Mesenchymal stem cell (in vitro differentiated cells and primary cell): Measurements from ENCODE around the gene POLH.

Experiments used
- DNase-seq: peaks from one replicate; pipeline ENCODE4 v3.0.0-alpha.2; 2013
- H2AFZ ChIP-seq: one replicate; pipeline ENCODE4 v1.6.1; 2013; ENCODE audit warnings: low read depth, mild to moderate bottlenecking, control low read depth, inconsistent platforms, low read length, moderate library complexity
- H2AK5ac ChIP-seq: 2 replicates; pipeline ENCODE4 v1.6.1; 2013; ENCODE audit warnings: low read length, moderate library complexity, mild to moderate bottlenecking, inconsistent platforms; ENCODE audit not compliant: severe bottlenecking
- H2BK120ac ChIP-seq: one replicate; pipeline ENCODE4 v1.6.1; 2013; ENCODE audit warnings: low read depth, mild to moderate bottlenecking, inconsistent platforms, low read length, moderate library complexity
- H2BK12ac ChIP-seq, 2 experiments: one replicate each; pipeline ENCODE4 v1.6.1; 2013; ENCODE audit warnings: inconsistent platforms in 2 of 2, low read length in 2 of 2, mild to moderate bottlenecking in 2 of 2, moderate library complexity in 2 of 2, control low read depth in 1 of 2
- H2BK15ac ChIP-seq: one replicate; pipeline ENCODE4 v1.6.1; 2013; ENCODE audit warnings: mild to moderate bottlenecking, low read depth, inconsistent platforms; ENCODE audit not compliant: poor library complexity, severe bottlenecking
- H2BK5ac ChIP-seq: 2 replicates; pipeline ENCODE4 v1.6.1; 2013; ENCODE audit warnings: low read depth, mild to moderate bottlenecking, low read length, control low read depth, inconsistent platforms; ENCODE audit not compliant: poor library complexity, severe bottlenecking
- H3K14ac ChIP-seq, 2 experiments: one replicate each; pipeline ENCODE4 v1.6.1; 2013; ENCODE audit warnings: inconsistent platforms in 2 of 2, low read length in 2 of 2, control low read depth in 1 of 2, mild to moderate bottlenecking in 1 of 2, moderate library complexity in 1 of 2
- H3K18ac ChIP-seq, 2 experiments: one replicate each; pipeline ENCODE4 v1.6.1; 2013; ENCODE audit warnings: inconsistent platforms in 2 of 2, low read length in 2 of 2, control low read depth in 1 of 2, low read depth in 1 of 2, mild to moderate bottlenecking in 1 of 2
- H3K23ac ChIP-seq, 2 experiments: one replicate each; pipeline ENCODE4 v1.6.1; 2013; ENCODE audit warnings: inconsistent platforms in 2 of 2, low read length in 2 of 2, mild to moderate bottlenecking in 2 of 2, moderate library complexity in 2 of 2, control low read depth in 1 of 2
- H3K27ac ChIP-seq: 2 replicates; pipeline ENCODE4 v1.5.1; 2013; ENCODE audit warnings: mild to moderate bottlenecking, moderate library complexity, low read length, control low read depth, inconsistent platforms; ENCODE audit not compliant: poor library complexity, severe bottlenecking
- H3K27me3 ChIP-seq, 2 experiments: 2 replicates each; pipeline versions ENCODE4 v1.6.1 to v1.7.0; 2013; ENCODE audit warnings: low read length in 2 of 2, mild to moderate bottlenecking in 2 of 2, moderate library complexity in 2 of 2, control low read depth in 1 of 2, inconsistent platforms in 1 of 2; ENCODE audit not compliant: control insufficient read depth in 1 of 2, insufficient read depth in 1 of 2
- H3K36me3 ChIP-seq, 2 experiments: 2 replicates each; pipeline versions ENCODE4 v1.6.1 to v1.7.0; 2013; ENCODE audit warnings: low read length in 2 of 2, control low read depth in 1 of 2, inconsistent platforms in 1 of 2, low read depth in 1 of 2, mild to moderate bottlenecking in 1 of 2; ENCODE audit not compliant: insufficient read depth in 2 of 2, control insufficient read depth in 1 of 2
- H3K4ac ChIP-seq, 2 experiments: one replicate each; pipeline ENCODE4 v1.6.1; 2013; ENCODE audit warnings: inconsistent platforms in 2 of 2, low read length in 2 of 2, mild to moderate bottlenecking in 2 of 2, moderate library complexity in 2 of 2, control low read depth in 1 of 2, low read depth in 1 of 2
- H3K4me1 ChIP-seq: 2 replicates; pipeline ENCODE4 v1.6.1; 2013; ENCODE audit warnings: low read depth, low read length, control low read depth; ENCODE audit not compliant: control insufficient read depth, insufficient read depth
- H3K4me2 ChIP-seq: 2 replicates; pipeline ENCODE4 v1.6.1; 2013; ENCODE audit warnings: low read length, mild to moderate bottlenecking, inconsistent platforms; ENCODE audit not compliant: poor library complexity, severe bottlenecking
- H3K4me3 ChIP-seq, 2 experiments: 2 replicates each; pipeline versions ENCODE4 v1.5.1 to v1.7.0; 2013; ENCODE audit warnings: low read length in 2 of 2, mild to moderate bottlenecking in 2 of 2, control low read depth in 1 of 2, low read depth in 1 of 2; ENCODE audit not compliant: insufficient read depth in 1 of 2
- H3K79me1 ChIP-seq: replicated peaks from 2 replicates; pipeline ENCODE4 v1.6.1; 2013; ENCODE audit warnings: mild to moderate bottlenecking, control low read depth, low read length, inconsistent platforms; ENCODE audit not compliant: poor library complexity, severe bottlenecking
- H3K9ac ChIP-seq: 2 replicates; pipeline ENCODE4 v1.7.0; 2013; ENCODE audit warnings: mild to moderate bottlenecking, low read length, moderate library complexity
- H3K9me3 ChIP-seq: 2 replicates; pipeline ENCODE4 v1.7.0; 2013; ENCODE audit warnings: mild to moderate bottlenecking, low read length; ENCODE audit not compliant: control insufficient read depth
- H4K8ac ChIP-seq: one replicate; pipeline ENCODE4 v1.6.1; 2013; ENCODE audit warnings: inconsistent platforms, mild to moderate bottlenecking, low read length, moderate library complexity
- H4K91ac ChIP-seq: one replicate; pipeline ENCODE4 v1.6.1; 2013; ENCODE audit warnings: mild to moderate bottlenecking, low read length, inconsistent platforms
- WGBS: methylation state at CpG from one replicate; pipeline ENCODE4 v1.1.7; 2013; ENCODE audit warnings: mixed read lengths; 5-methylcytosine and 5-hydroxymethylcytosine counted together

The POLH gene

DNA sequence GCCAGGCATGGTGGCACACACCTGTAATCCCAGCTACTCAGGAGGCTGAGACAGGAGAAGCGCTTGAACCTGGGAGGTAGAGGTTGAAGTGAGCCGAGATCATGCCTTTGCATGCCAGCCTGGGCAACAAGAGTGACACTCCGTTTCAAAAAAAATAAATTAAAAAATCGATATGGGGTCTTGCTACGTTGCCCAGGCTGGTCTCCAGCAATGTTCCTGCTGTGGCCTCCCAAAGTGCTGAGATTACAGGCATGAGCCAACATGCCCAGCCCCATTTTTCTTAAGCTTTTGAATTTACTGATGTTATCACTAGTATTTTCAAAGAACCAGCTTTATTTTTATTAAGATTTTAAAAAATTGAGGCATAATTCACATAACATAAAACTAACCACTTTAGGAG is 35.5 kb upstream of the POLH start:
- Histone ChIP-seq H4K8ac (no peak overlapping the region), H3K18ac (no peak overlapping the region), H3K9ac (no peak overlapping the region), H2BK120ac (no peak overlapping the region), H2BK5ac (no peak overlapping the region), H3K14ac (no peak overlapping the region), H3K4me1 (no peaks in the 10 kb centered on the region), H2BK12ac (no peak overlapping the region), H2AFZ (no peak overlapping the region), H3K4me2 (no peak overlapping the region), H3K79me1 (peaks cover 5% of the 10 kb centered on the region), H3K9me3 (no peaks in the 10 kb centered on the region), H2AK5ac (no peak overlapping the region), H3K4ac (no peak overlapping the region), H3K23ac (no peak overlapping the region), H3K27ac (no peak overlapping the region), H4K91ac (no peak overlapping the region), H2BK15ac (no peak overlapping the region), H3K27me3 (no peaks in the 10 kb centered on the region), H3K36me3 (peaks cover 41 to 64% of the 10 kb centered on the region in 2 experiments), H3K4me3 (no peak overlapping the region)
- DNase-seq = no peak
- WGBS = over 99% methylated on average over 5 of the region's 5 CpGs

DNA sequence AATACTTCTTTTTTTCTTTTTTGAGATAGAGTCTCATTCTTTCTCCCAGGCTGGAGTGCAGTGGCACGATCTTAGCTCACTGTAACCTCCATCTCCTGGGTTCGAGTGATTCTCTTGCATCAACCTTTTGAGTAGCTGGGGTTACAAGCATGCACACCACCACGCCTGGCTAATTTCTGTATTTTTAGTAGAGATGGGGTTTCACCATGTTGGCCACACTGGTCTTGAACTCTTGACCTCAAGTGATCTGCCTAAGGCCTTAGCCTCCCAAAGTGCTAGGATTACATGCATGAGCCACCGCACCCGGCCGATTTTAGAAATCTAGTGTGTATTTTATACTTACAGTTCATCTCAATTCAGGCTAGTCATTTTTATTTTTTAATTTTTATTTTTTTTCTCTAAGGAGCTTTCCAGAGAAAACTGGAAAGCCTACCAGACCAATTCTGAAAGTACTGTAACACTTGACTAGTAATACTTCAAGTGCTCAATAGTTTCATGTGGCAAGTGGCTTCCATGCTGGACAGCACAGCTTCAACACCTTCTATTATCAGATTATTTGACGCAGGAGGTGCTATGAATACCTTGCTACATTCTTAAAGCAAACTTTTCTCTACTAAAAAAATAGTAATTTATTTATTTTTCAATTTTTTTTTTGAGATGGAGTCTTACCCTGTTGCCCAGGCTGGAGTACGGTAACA is 34.1 kb upstream of the POLH start:
- Histone ChIP-seq H3K4me1 (no peaks in the 10 kb centered on the region), H2AFZ (no peak overlapping the region)
- no peak for DNase-seq

GRCh38 chr6:43544461-43544860 is 31.5 kb upstream of the POLH start:
- Histone ChIP-seq H4K8ac (no peak overlapping the region), H3K9ac (no peak overlapping the region), H2BK15ac (no peak overlapping the region), H3K23ac (no peak overlapping the region), H3K27me3 (no peaks in the 10 kb centered on the region), H3K4ac (no peak overlapping the region), H3K18ac (no peak overlapping the region), H2BK12ac (no peak overlapping the region), H4K91ac (no peak overlapping the region), H3K27ac (no peak overlapping the region), H3K4me3 (no peak overlapping the region), H3K14ac (no peak overlapping the region), H3K79me1 (peaks cover 3% of the 10 kb centered on the region), H2BK120ac (no peak overlapping the region), H2AFZ (no peak overlapping the region), H2BK5ac (no peak overlapping the region), H3K4me2 (no peak overlapping the region), H3K36me3 (peaks cover 39 to 85% of the 10 kb centered on the region in 2 experiments), H2AK5ac (no peak overlapping the region), H3K4me1 (no peaks in the 10 kb centered on the region), H3K9me3 (no peaks in the 10 kb centered on the region)
- no peak for DNase-seq
- 98% methylated on average over 4 of the region's 4 CpGs for whole genome bisulfite sequencing

More for the DNA sequence above, 34.1 kb upstream of the POLH start:
- no peak overlapping the region for H3K14ac ChIP-seq
- no peak overlapping the region for H4K8ac ChIP-seq
- 98% methylated on average over 4 of the region's 8 CpGs for WGBS
- H2BK120ac ChIP-seq = no peak overlapping the region
- H3K23ac ChIP-seq = no peak overlapping the region
- peaks cover 5% of the 10 kb centered on the region for H3K79me1 ChIP-seq
- no peak overlapping the region for H4K91ac ChIP-seq
- H2BK15ac ChIP-seq = no peak overlapping the region
- no peak overlapping the region for H3K4me2 ChIP-seq
- no peak overlapping the region for H2AK5ac ChIP-seq
- H3K27ac ChIP-seq = no peak overlapping the region
- no peak overlapping the region for H3K4ac ChIP-seq
- H2BK12ac ChIP-seq = no peak overlapping the region
- H3K9me3 ChIP-seq = no peaks in the 10 kb centered on the region
- H3K27me3 ChIP-seq = no peaks in the 10 kb centered on the region
- H3K4me3 ChIP-seq = no peak overlapping the region
- no peak overlapping the region for H2BK5ac ChIP-seq
- no peak overlapping the region for H3K9ac ChIP-seq
- H3K36me3 ChIP-seq = peaks cover 42 to 73% of the 10 kb centered on the region in 2 experiments
- H3K18ac ChIP-seq = no peak overlapping the region

DNA sequence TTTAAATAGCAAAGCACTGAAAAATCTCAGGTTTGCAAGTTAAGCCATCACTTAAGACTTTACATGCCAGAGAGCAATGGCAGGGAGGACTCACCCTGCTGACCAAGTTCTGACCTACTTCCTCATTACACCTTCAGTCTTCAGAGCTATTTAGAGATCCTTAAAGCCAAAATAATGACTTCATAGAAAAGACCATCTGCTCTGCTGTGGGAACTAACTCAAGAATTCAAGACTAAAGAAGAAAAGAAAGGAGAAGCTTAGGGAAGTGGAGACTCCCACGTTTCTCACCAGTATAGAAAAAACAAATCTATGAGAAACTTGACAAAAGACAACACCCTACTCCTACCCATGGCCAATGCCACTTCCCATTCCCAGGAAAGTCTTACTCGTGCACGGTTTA is 28.8 kb upstream of the POLH start:
- no peak overlapping the region for H3K27ac ChIP-seq
- no peak overlapping the region for H3K4ac ChIP-seq
- H3K4me2 ChIP-seq = no peak overlapping the region
- H3K4me3 ChIP-seq = no peak overlapping the region
- DNase-seq = no peak
- no peaks in the 10 kb centered on the region for H3K9me3 ChIP-seq
- H2BK5ac ChIP-seq = no peak overlapping the region
- H2AFZ ChIP-seq = no peak overlapping the region
- H3K18ac ChIP-seq = no peak overlapping the region
- no peak overlapping the region for H3K14ac ChIP-seq
- H2AK5ac ChIP-seq = no peak overlapping the region
- whole genome bisulfite sequencing = 100% methylated on average over 2 of the region's 3 CpGs
- peaks cover 37 to 94% of the 10 kb centered on the region in 2 experiments for H3K36me3 ChIP-seq
- H3K79me1 ChIP-seq = no peaks in the 10 kb centered on the region
- peak overlapping the region; percentile 39 for H4K91ac ChIP-seq
- no peaks in the 10 kb centered on the region for H3K27me3 ChIP-seq
- no peak overlapping the region for H2BK120ac ChIP-seq
- no peak overlapping the region for H3K23ac ChIP-seq
- H3K9ac ChIP-seq = no peak overlapping the region
- no peak overlapping the region for H2BK15ac ChIP-seq
- no peak overlapping the region for H4K8ac ChIP-seq
- no peaks in the 10 kb centered on the region for H3K4me1 ChIP-seq
- H2BK12ac ChIP-seq = no peak overlapping the region
